Type B pancreatic cell (in vitro differentiated cells): Measurements from ENCODE around the gene IL2RA. TPM values are rescaled to one million over a fixed set of nuclear protein-coding genes. Genes with fewer than 3 reads are reported as not detected.
"Not testable (repeated sequence)": the region's sequence is repeated elsewhere in the genome, so short reads cannot be mapped to it uniquely, and the experiment has no call there.

Experiments used
- DNase-seq: peaks from one replicate; pipeline ENCODE4 v3.0.0; 2021; ENCODE audit warnings: mixed read lengths; ENCODE audit not compliant: unreplicated experiment; ENCODE audit errors: extremely low spot score
- H3K27ac Mint-ChIP-seq: 2 replicates; pipeline ENCODE4 v1.8.0; 2021; ENCODE audit warnings: mild to moderate bottlenecking, mixed read lengths
- H3K27me3 Mint-ChIP-seq: 2 replicates; pipeline ENCODE4 v1.8.0; 2021; ENCODE audit warnings: mixed read lengths
- H3K36me3 Mint-ChIP-seq: 2 replicates; pipeline ENCODE4 v1.8.0; 2021; ENCODE audit warnings: mixed read lengths
- H3K4me1 Mint-ChIP-seq: one replicate; pipeline ENCODE4 v1.8.0; 2021; ENCODE audit warnings: mixed read lengths; ENCODE audit not compliant: unreplicated experiment
- H3K4me3 Mint-ChIP-seq: 2 replicates; pipeline ENCODE4 v1.8.0; 2021; ENCODE audit warnings: mild to moderate bottlenecking, mixed read lengths
- H3K9me3 Mint-ChIP-seq: 2 replicates; pipeline ENCODE4 v1.8.0; 2021; ENCODE audit warnings: mixed read lengths
- CTCF ChIP-seq: fragments of 200-600 bp; sonication (generic); conservative IDR thresholded peaks from 2 replicates; pipeline ENCODE4 v1.5.0; 2021; ENCODE audit warnings: antibody characterized with exemption, mild to moderate bottlenecking
- long read RNA-seq: library from polyadenylated mRNA; unstranded; transcript quantifications from one replicate; pipeline ENCODE4 v2.0.0, GENCODE V29; 2020
- total RNA-seq: library from RNA; stranded (reverse); gene quantifications from 2 replicates; pipeline ENCODE4 v1.2.1, GENCODE V29; 2021; ENCODE audit warnings: low replicate concordance

Gene IL2RA
- total RNA-seq: not detected in 2 replicates
- long read RNA-seq: 0 reads

GRCh38 chr10:6062101-6062771, at the start of gene IL2RA:
IL2RA (minus strand) TSS chr10:6062367; CDS start chr10:6062151, 216 bp downstream.
- Mint-ChIP-seq H3K9me3 (peaks cover 4% of the 10 kb centered on the region), H3K27me3 (peaks cover 18% of the 10 kb centered on the region), H3K4me1 (no peaks in the 10 kb centered on the region), H3K27ac (no peak within 1 kb of the TSS), H3K4me3 (no peak within 1 kb of the TSS), H3K36me3 (no peaks in the 10 kb centered on the region)
- no peak for DNase-seq
- no peak for TF ChIP-seq CTCF

GRCh38 chr10:6110136-6110535, 48.0 kb upstream of the IL2RA start:
- no peak overlapping the region for H3K4me3 Mint-ChIP-seq
- H3K4me1 Mint-ChIP-seq: peaks cover 6% of the 10 kb centered on the region
- no peaks in the 10 kb centered on the region for H3K9me3 Mint-ChIP-seq
- no peak for TF ChIP-seq CTCF
- no peaks in the 10 kb centered on the region for H3K27me3 Mint-ChIP-seq
- no peak for DNase-seq
- H3K27ac Mint-ChIP-seq: peak overlapping the region; percentile 31
- peaks cover 47% of the 10 kb centered on the region for H3K36me3 Mint-ChIP-seq

- Mint-ChIP-seq H3K4me1 (peaks cover 6% of the 10 kb centered on the region), H3K36me3 (peaks cover 44% of the 10 kb centered on the region)
Measured at GRCh38 chr10:6109444-6109775, 47.2 kb upstream of the IL2RA start.

GRCh38 chr10:6108631-6109443, 46.7 kb upstream of the IL2RA start:
- Mint-ChIP-seq H3K36me3 (peaks cover 39% of the 10 kb centered on the region), H3K9me3 (no peaks in the 10 kb centered on the region), H3K27me3 (no peaks in the 10 kb centered on the region), H3K4me3 (no peak overlapping the region), H3K4me1 (peaks cover 6% of the 10 kb centered on the region), H3K27ac (peak overlapping the region; percentile 54)
- TF ChIP-seq CTCF: peak; percentile 88
- no peak for DNase-seq

More at GRCh38 chr10:6109444-6109775, 47.2 kb upstream of the IL2RA start:
- Mint-ChIP-seq H3K4me3 (no peak overlapping the region), H3K27me3 (no peaks in the 10 kb centered on the region), H3K9me3 (no peaks in the 10 kb centered on the region), H3K27ac (no peak overlapping the region)
- no peak for TF ChIP-seq CTCF
- no peak for DNase-seq

GRCh38 chr10:6108072-6108471, 45.9 kb upstream of the IL2RA start:
- TF ChIP-seq CTCF: no peak
- Mint-ChIP-seq H3K27ac (no peak overlapping the region), H3K4me3 (no peak overlapping the region)

GRCh38 chr10:6107616-6108015, 45.4 kb upstream of the IL2RA start:
- not testable (repeated sequence) for H3K27me3 Mint-ChIP-seq, H3K9me3 Mint-ChIP-seq, H3K4me3 Mint-ChIP-seq, DNase-seq, H3K4me1 Mint-ChIP-seq, H3K27ac Mint-ChIP-seq
- H3K36me3 Mint-ChIP-seq: peaks cover 34% of the 10 kb centered on the region

More at GRCh38 chr10:6108072-6108471, 45.9 kb upstream of the IL2RA start:
- peaks cover 37% of the 10 kb centered on the region for H3K36me3 Mint-ChIP-seq
- no peaks in the 10 kb centered on the region for H3K27me3 Mint-ChIP-seq
- no peak for DNase-seq
- peaks cover 6% of the 10 kb centered on the region for H3K4me1 Mint-ChIP-seq
- no peaks in the 10 kb centered on the region for H3K9me3 Mint-ChIP-seq
